HepG2 (cell line): Measurements from ENCODE around the gene ZNF189. TPM values are rescaled to one million over a fixed set of nuclear protein-coding genes. Genes with fewer than 3 reads are reported as not detected.
A peak's percentile ranks its signal among the peaks of the same experiment; 100 is the strongest.

Experiments
- DNMT1 ChIP-seq: sonication (generic); formaldehyde crosslinking; IDR thresholded peaks from 2 replicates; pipeline ENCODE4 v1.5.1; 2020; ENCODE audit warnings: mild to moderate bottlenecking, missing genetic modification reagents
- ELF1 ChIP-seq: sonication (generic); formaldehyde crosslinking; IDR thresholded peaks from 2 replicates; pipeline ENCODE4 v1.4.0; 2020; ENCODE audit warnings: missing genetic modification reagents
- GMEB1 ChIP-seq: sonication (generic); formaldehyde crosslinking; IDR thresholded peaks from 2 replicates; pipeline ENCODE4 v1.5.1; 2020; ENCODE audit warnings: missing genetic modification reagents, mild to moderate bottlenecking, borderline replicate concordance
- HOXA5 ChIP-seq: sonication (generic); formaldehyde crosslinking; IDR thresholded peaks from 2 replicates; pipeline ENCODE4 v1.4.0; 2020; ENCODE audit warnings: missing genetic modification reagents
- HOXA9 ChIP-seq: sonication (generic); formaldehyde crosslinking; IDR thresholded peaks from 2 replicates; pipeline ENCODE4 v1.8.1; 2022; ENCODE audit warnings: missing genetic modification reagents, mild to moderate bottlenecking, moderate library complexity, borderline replicate concordance
- KLF6 ChIP-seq: IDR thresholded peaks from 2 replicates; pipeline ENCODE4 v1.8.0; 2016; ENCODE audit warnings: missing biosample characterization, missing genetic modification reagents
- NBN ChIP-seq: fragments of 450-650 bp; conservative IDR thresholded peaks from 2 replicates; pipeline ENCODE4 v1.6.1; 2017
- PRPF4 ChIP-seq: fragments of 200-400 bp; formaldehyde crosslinking; IDR thresholded peaks from 2 replicates; pipeline ENCODE4 v1.6.1; 2016; ENCODE audit warnings: low read length, low read depth; ENCODE audit not compliant: poor library complexity, severe bottlenecking
- SP5 ChIP-seq: IDR thresholded peaks from 2 replicates; pipeline ENCODE4 v1.6.1; 2016; ENCODE audit warnings: low read depth, borderline replicate concordance
- SRSF4 ChIP-seq: fragments of 200-400 bp; formaldehyde crosslinking; IDR thresholded peaks from one replicate; pipeline ENCODE4 v1.6.1; 2018; ENCODE audit warnings: mild to moderate bottlenecking, low read depth, low read length, moderate library complexity; ENCODE audit not compliant: poor library complexity, severe bottlenecking
- STAT6 ChIP-seq: sonication (generic); formaldehyde crosslinking; IDR thresholded peaks from 2 replicates; pipeline ENCODE4 v1.4.0; 2020; ENCODE audit warnings: missing genetic modification reagents, mild to moderate bottlenecking, borderline replicate concordance
- ZFAT ChIP-seq: sonication (generic); formaldehyde crosslinking; conservative IDR thresholded peaks from 2 replicates; pipeline ENCODE4 v1.8.1; 2023; ENCODE audit warnings: missing genetic modification reagents, inconsistent platforms
- ZHX2 ChIP-seq, 2 experiments: sonication (generic) in 1 of 2; formaldehyde crosslinking in 1 of 2; IDR thresholded peaks; 2 replicates each; pipeline versions ENCODE4 v1.6.1 to v1.9.0; 2014 to 2022; ENCODE audit warnings: antibody characterized with exemption in 1 of 2, borderline replicate concordance in 1 of 2, inconsistent platforms in 1 of 2, low read depth in 1 of 2, missing genetic modification reagents in 1 of 2
- ZNF367 ChIP-seq: sonication (generic); formaldehyde crosslinking; IDR thresholded peaks from 2 replicates; pipeline ENCODE4 v1.4.0; 2020; ENCODE audit warnings: missing genetic modification reagents, borderline replicate concordance
- ZNF672 ChIP-seq: sonication (generic); formaldehyde crosslinking; IDR thresholded peaks from 2 replicates; pipeline ENCODE4 v1.8.1; 2022; ENCODE audit warnings: missing genetic modification reagents
- ZNF816 ChIP-seq: sonication (generic); formaldehyde crosslinking; IDR thresholded peaks from 2 replicates; pipeline ENCODE4 v1.8.0; 2022; ENCODE audit warnings: missing genetic modification reagents, mild to moderate bottlenecking, borderline replicate concordance
- polyA plus RNA-seq, 8 experiments: library from polyadenylated mRNA; depleted of rRNA in 3 of 8; stranded (reverse) in 7 of 8; unstranded in 1 of 8; fragments of >200 nt; fragmentation: Illumina TruSeq in 4 of 8; extraction: Trizol in 4 of 8; gene quantifications; 2 replicates each; pipeline versions ENCODE4 v1.2.1 to v1.2.3, GENCODE V29; 2011 to 2016; ENCODE audit warnings: low read depth in 4 of 8, missing spikeins in 1 of 8, mixed read lengths in 1 of 8; ENCODE audit not compliant: insufficient read depth in 1 of 8
- total RNA-seq, 5 experiments: library from RNA; depleted of rRNA; stranded (reverse); fragments of >200 nt; fragmentation: Illumina TruSeq; extraction: Trizol; gene quantifications; 2 replicates each; pipeline ENCODE4 v1.2.3, GENCODE V29; 2016; ENCODE audit warnings: low read depth in 1 of 5
- TF ChIP-seq, protein P1 (sequence below), 2 experiments: sonication (generic) in 1 of 2; formaldehyde crosslinking in 1 of 2; IDR thresholded peaks; 2 replicates each; pipeline versions ENCODE4 v1.4.0 to v1.6.1; 2018 to 2020; ENCODE audit warnings: missing genetic modification reagents in 2 of 2, borderline replicate concordance in 1 of 2, low read depth in 1 of 2, mild to moderate bottlenecking in 1 of 2, missing biosample characterization in 1 of 2

Gene ZNF189
- total and polyA plus RNA-seq, 2 of the 13 experiments (the other 11 are each of a cell fraction or from before 2014, with no cell fraction given) = 8.4 to 50.0 TPM

DNA sequence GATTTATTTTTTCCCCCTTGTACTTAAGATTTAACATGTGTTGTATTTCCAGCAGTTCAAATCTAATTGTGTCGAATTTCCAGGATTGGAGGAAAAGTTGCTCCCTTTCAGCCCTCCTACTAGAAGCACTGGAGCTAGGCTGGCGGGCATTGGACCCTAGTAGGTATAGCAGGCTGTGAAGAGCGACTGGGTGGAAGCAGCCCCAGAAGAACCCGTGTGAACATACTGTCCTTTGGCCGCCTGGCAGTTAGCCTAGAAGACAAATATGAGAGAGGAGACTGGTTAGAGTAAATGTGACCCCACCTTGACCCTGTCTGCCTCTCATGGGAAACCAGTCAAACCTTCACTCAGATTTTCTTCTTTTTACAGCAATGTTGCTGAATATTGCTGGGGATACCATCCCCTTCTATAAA is 23.0 kb downstream of the ZNF189 start (continued):
- TF ChIP-seq ZHX2 (IDR thresholded peaks at IDR 0.05; ENCODE audit: low read depth) (no peak), ZHX2 (CRISPR knock-in tag; IDR thresholded peaks at IDR 0.05; ENCODE audit: borderline replicate concordance) (no peak), PRPF4 (no peak), ZFAT (CRISPR knock-in tag) (no peak), SRSF4 (no peak), DNMT1 (CRISPR knock-in tag) (no peak), ELF1 (CRISPR knock-in tag) (no peak), STAT6 (CRISPR knock-in tag) (peak; percentile 50; the same call in 1 of the 2 replicates), NBN (no peak), HOXA5 (CRISPR knock-in tag) (no peak), ZNF672 (CRISPR knock-in tag) (no peak), ZNF367 (CRISPR knock-in tag) (no peak; the same call in 1 of the 2 replicates), SP5 (CRISPR knock-in tag) (no peak), HOXA9 (CRISPR knock-in tag) (no peak), GMEB1 (CRISPR knock-in tag) (0 out of 2 replicates have a peak, but pooled peaks have one; percentile 62), KLF6 (CRISPR knock-in tag) (no peak), ZNF816 (CRISPR knock-in tag) (peak; percentile 76; the same call in 1 of the 2 replicates)
- TF ChIP-seq, protein P1, sequence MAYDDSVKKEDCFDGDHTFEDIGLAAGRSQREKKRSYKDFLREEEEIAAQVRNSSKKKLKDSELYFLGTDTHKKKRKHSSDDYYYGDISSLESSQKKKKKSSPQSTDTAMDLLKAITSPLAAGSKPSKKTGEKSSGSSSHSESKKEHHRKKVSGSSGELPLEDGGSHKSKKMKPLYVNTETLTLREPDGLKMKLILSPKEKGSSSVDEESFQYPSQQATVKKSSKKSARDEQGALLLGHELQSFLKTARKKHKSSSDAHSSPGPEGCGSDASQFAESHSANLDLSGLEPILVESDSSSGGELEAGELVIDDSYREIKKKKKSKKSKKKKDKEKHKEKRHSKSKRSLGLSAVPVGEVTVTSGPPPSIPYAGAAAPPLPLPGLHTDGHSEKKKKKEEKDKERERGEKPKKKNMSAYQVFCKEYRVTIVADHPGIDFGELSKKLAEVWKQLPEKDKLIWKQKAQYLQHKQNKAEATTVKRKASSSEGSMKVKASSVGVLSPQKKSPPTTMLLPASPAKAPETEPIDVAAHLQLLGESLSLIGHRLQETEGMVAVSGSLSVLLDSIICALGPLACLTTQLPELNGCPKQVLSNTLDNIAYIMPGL (CRISPR knock-in tag; IDR thresholded peaks at IDR 0.05; ENCODE audit: borderline replicate concordance in 1 of 2, low read depth in 1 of 2) = no peak
